Measurements from ENCODE around the gene IL1RAPL2.
"Not testable (repeated sequence)": the region's sequence is repeated elsewhere in the genome, so short reads cannot be mapped to it uniquely, and the experiment has no call there.

Gene IL1RAPL2

GRCh38 chrX:104677517-104677916, 111.5 kb downstream of the IL1RAPL2 start:
- not testable (repeated sequence) for DNase-seq

- DNase-seq: no peak
Measured at GRCh38 chrX:104679175-104679574, 113.2 kb downstream of the IL1RAPL2 start.

- no peak for DNase-seq
Measured at GRCh38 chrX:104681214-104681613, 115.2 kb downstream of the IL1RAPL2 start.

GRCh38 chrX:104684077-104684476, 118.1 kb downstream of the IL1RAPL2 start:
- no peak for DNase-seq

GRCh38 chrX:104695593-104695992, 129.6 kb downstream of the IL1RAPL2 start:
- no peak for DNase-seq

GRCh38 chrX:104696667-104697066, 130.7 kb downstream of the IL1RAPL2 start:
- no peak for DNase-seq

GRCh38 chrX:104697294-104697693, 131.3 kb downstream of the IL1RAPL2 start:
- DNase-seq: no peak

- no peak for DNase-seq
Measured at GRCh38 chrX:104707042-104707441, 141.0 kb downstream of the IL1RAPL2 start.

- DNase-seq: no peak
Measured at GRCh38 chrX:104707572-104707971, 141.6 kb downstream of the IL1RAPL2 start.

GRCh38 chrX:104712515-104712914, 146.5 kb downstream of the IL1RAPL2 start:
- no peak for DNase-seq

- no peak for DNase-seq
Measured at GRCh38 chrX:104721854-104722253, 155.9 kb downstream of the IL1RAPL2 start.

- DNase-seq: no peak
Measured at GRCh38 chrX:104728456-104728855, 162.5 kb downstream of the IL1RAPL2 start.

GRCh38 chrX:104742355-104742754, 176.4 kb downstream of the IL1RAPL2 start:
- DNase-seq: no peak

GRCh38 chrX:104745152-104745551, 179.2 kb downstream of the IL1RAPL2 start:
- no peak for DNase-seq

- DNase-seq: no peak
Measured at GRCh38 chrX:104749951-104750610, 184.1 kb downstream of the IL1RAPL2 start.

- no peak for DNase-seq
Measured at GRCh38 chrX:104762641-104763040, 196.6 kb downstream of the IL1RAPL2 start.

GRCh38 chrX:104789784-104790183, 223.8 kb downstream of the IL1RAPL2 start:
- DNase-seq: no peak

GRCh38 chrX:104795804-104796203, 229.8 kb downstream of the IL1RAPL2 start:
- no peak for DNase-seq

- DNase-seq: no peak
Measured at GRCh38 chrX:104803219-104803618, 237.2 kb downstream of the IL1RAPL2 start.

- no peak for DNase-seq
Measured at GRCh38 chrX:104806346-104806745, 240.3 kb downstream of the IL1RAPL2 start.

- DNase-seq: no peak
Measured at GRCh38 chrX:104833401-104833800, 267.4 kb downstream of the IL1RAPL2 start.

- no peak for DNase-seq
Measured at GRCh38 chrX:104842646-104843045, 276.6 kb downstream of the IL1RAPL2 start.

- no peak for DNase-seq
Measured at GRCh38 chrX:104852241-104852640, 286.2 kb downstream of the IL1RAPL2 start.

GRCh38 chrX:104854188-104854587, 288.2 kb downstream of the IL1RAPL2 start:
- DNase-seq: no peak

GRCh38 chrX:104854790-104855340, 288.9 kb downstream of the IL1RAPL2 start:
- no peak for DNase-seq

Measured in T1000 (cell line).